KMS-11 (cell line): ENCODE results near the gene PPM1H.

Experiments
- H2AFZ ChIP-seq: fragments of 200-600 bp; sonication (generic); 2 replicates; pipeline ENCODE4 v1.6.1; 2016; ENCODE audit warnings: antibody characterized with exemption, mixed run types, low read depth
- H3K27ac ChIP-seq: fragments of 200-600 bp; sonication (generic); 2 replicates; pipeline ENCODE4 v1.6.1; 2016; ENCODE audit warnings: mild to moderate bottlenecking, mixed run types
- H3K27me3 ChIP-seq: fragments of 200-600 bp; sonication (generic); 2 replicates; pipeline ENCODE4 v1.6.1; 2017; ENCODE audit warnings: mild to moderate bottlenecking, low read depth, mixed run types, moderate library complexity; ENCODE audit not compliant: insufficient read depth
- H3K36me3 ChIP-seq: fragments of 200-600 bp; sonication (generic); 2 replicates; pipeline ENCODE4 v1.6.1; 2017; ENCODE audit warnings: mild to moderate bottlenecking, mixed run types; ENCODE audit not compliant: insufficient read depth
- H3K4me1 ChIP-seq: fragments of 200-600 bp; sonication (generic); 2 replicates; pipeline ENCODE4 v1.6.1; 2016; ENCODE audit warnings: mild to moderate bottlenecking, low read depth, mixed run types; ENCODE audit not compliant: poor library complexity, severe bottlenecking
- H3K4me2 ChIP-seq: fragments of 200-600 bp; sonication (generic); 2 replicates; pipeline ENCODE4 v1.7.0; 2016; ENCODE audit warnings: mild to moderate bottlenecking, mixed run types
- H3K4me3 ChIP-seq: fragments of 200-600 bp; sonication (generic); IDR thresholded peaks from 2 replicates; pipeline ENCODE4 v1.6.1; 2017; ENCODE audit warnings: low read depth, low read length, mixed read lengths; ENCODE audit not compliant: insufficient read depth
- H3K79me2 ChIP-seq: fragments of 200-600 bp; sonication (generic); 2 replicates; pipeline ENCODE4 v1.6.1; 2016; ENCODE audit warnings: low read depth, mixed run types; ENCODE audit not compliant: insufficient read depth
- H3K9ac ChIP-seq: fragments of 200-600 bp; sonication (generic); 2 replicates; pipeline ENCODE4 v1.6.1; 2016; ENCODE audit warnings: mild to moderate bottlenecking, mixed run types
- H4K20me1 ChIP-seq: fragments of 200-600 bp; sonication (generic); 2 replicates; pipeline ENCODE4 v1.6.1; 2016; ENCODE audit warnings: mild to moderate bottlenecking, mixed run types; ENCODE audit not compliant: insufficient read depth
- CTCF ChIP-seq: fragments of 200-600 bp; sonication (generic); conservative IDR thresholded peaks from 2 replicates; pipeline ENCODE4 v1.6.1; 2017; ENCODE audit warnings: low read depth, mild to moderate bottlenecking, antibody characterized with exemption, low read length, moderate library complexity, mixed read lengths

PPM1H gene

GRCh38 chr12:62637679-62638078 is 297.3 kb downstream of the PPM1H start:
- Histone ChIP-seq H3K4me2 (no peak overlapping the region), H3K79me2 (no peaks in the 10 kb centered on the region), H3K27ac (no peak overlapping the region), H3K27me3 (no peaks in the 10 kb centered on the region), H3K9ac (no peak overlapping the region), H3K36me3 (no peaks in the 10 kb centered on the region), H2AFZ (no peak overlapping the region), H3K4me1 (peaks cover 7% of the 10 kb centered on the region), H4K20me1 (no peaks in the 10 kb centered on the region), H3K4me3 (no peak overlapping the region)
- TF ChIP-seq CTCF, result no peak

- Histone ChIP-seq H4K20me1 (no peaks in the 10 kb centered on the region), H3K4me3 (no peak overlapping the region), H2AFZ (no peak overlapping the region), H3K79me2 (no peaks in the 10 kb centered on the region), H3K27me3 (no peaks in the 10 kb centered on the region), H3K27ac (no peak overlapping the region), H3K9ac (no peak overlapping the region), H3K36me3 (no peaks in the 10 kb centered on the region), H3K4me2 (no peak overlapping the region), H3K4me1 (peaks cover under 1% of the 10 kb centered on the region)
- no peak for TF ChIP-seq CTCF
Observed at GRCh38 chr12:62635649-62636048, 299.3 kb downstream of the PPM1H start.

GRCh38 chr12:62632411-62632918 is 302.5 kb downstream of the PPM1H start:
- Histone ChIP-seq H3K9ac (no peak overlapping the region), H3K36me3 (no peaks in the 10 kb centered on the region), H3K4me3 (no peak overlapping the region), H4K20me1 (no peaks in the 10 kb centered on the region), H3K27me3 (no peaks in the 10 kb centered on the region), H3K4me1 (no peaks in the 10 kb centered on the region), H2AFZ (no peak overlapping the region), H3K4me2 (no peak overlapping the region), H3K79me2 (no peaks in the 10 kb centered on the region), H3K27ac (no peak overlapping the region)
- no peak for TF ChIP-seq CTCF

GRCh38 chr12:62631471-62632410 is 303.2 kb downstream of the PPM1H start:
- H2AFZ ChIP-seq, result no peak overlapping the region
- H3K27me3 ChIP-seq, result no peaks in the 10 kb centered on the region
- H4K20me1 ChIP-seq, result no peaks in the 10 kb centered on the region
- no peaks in the 10 kb centered on the region for H3K4me1 ChIP-seq
- no peak overlapping the region for H3K27ac ChIP-seq
- H3K36me3 ChIP-seq, result no peaks in the 10 kb centered on the region
- TF ChIP-seq CTCF, result no peak
- H3K9ac ChIP-seq, result no peak overlapping the region
- H3K79me2 ChIP-seq, result no peaks in the 10 kb centered on the region
- no peak overlapping the region for H3K4me2 ChIP-seq
- no peak overlapping the region for H3K4me3 ChIP-seq
